GM21717 (cell line): ENCODE data around the gene USP44.
A peak's percentile ranks its signal among the peaks of the same experiment; 100 is the strongest.
"Not testable (repeated sequence)": the region's sequence is repeated elsewhere in the genome, so short reads cannot be mapped to it uniquely, and the experiment has no call there.

ENCODE experiments used
- ATAC-seq: cut with Tn5 transposase; IDR thresholded peaks from one replicate; pipeline ENCODE4 v1.9.1; 2021; ENCODE audit warnings: mild to moderate bottlenecking, moderate library complexity; ENCODE audit not compliant: unreplicated experiment

Gene USP44

GRCh38 chr12:95551305-95551704, at the start of gene USP44:
TSS of gene USP44 (minus strand) at chr12:95551476. CDS start at chr12:95534256, 17,220 bp downstream.
- ATAC-seq = no peak

GRCh38 chr12:95600567-95600966, 49.3 kb upstream of the USP44 start:
- ATAC-seq = no peak

GRCh38 chr12:95599880-95600279, 48.6 kb upstream of the USP44 start:
- ATAC-seq = no peak

- no peak for ATAC-seq
These were observed 42.9 kb upstream of the USP44 start for GRCh38 chr12:95594136-95594535.

GRCh38 chr12:95593266-95593871, 42.1 kb upstream of the USP44 start:
- ATAC-seq = no peak

GRCh38 chr12:95591731-95592130, 40.5 kb upstream of the USP44 start:
- ATAC-seq = no peak

- no peak for ATAC-seq
These were observed 39.5 kb upstream of the USP44 start for GRCh38 chr12:95590775-95591174.

- no peak for ATAC-seq
These were observed 32.7 kb upstream of the USP44 start for GRCh38 chr12:95583933-95584332.

- ATAC-seq = no peak
These were observed 31.2 kb upstream of the USP44 start for GRCh38 chr12:95582230-95583058.

- no peak for ATAC-seq
These were observed 26.5 kb upstream of the USP44 start for GRCh38 chr12:95577820-95578219.

- ATAC-seq = no peak
These were observed 23.6 kb upstream of the USP44 start for GRCh38 chr12:95574799-95575452.

- peak; percentile 46 for ATAC-seq
These were observed 22.8 kb upstream of the USP44 start for GRCh38 chr12:95573951-95574576.

GRCh38 chr12:95571369-95571768, 20.1 kb upstream of the USP44 start:
- ATAC-seq = no peak

- not testable (repeated sequence) for ATAC-seq
These were observed 16.8 kb upstream of the USP44 start for GRCh38 chr12:95568045-95568444.

- ATAC-seq = no peak
These were observed 6.3 kb upstream of the USP44 start for GRCh38 chr12:95557625-95558024.

GRCh38 chr12:95554532-95555071, 3.3 kb upstream of the USP44 start:
- ATAC-seq = no peak

- no peak for ATAC-seq
These were observed 2.1 kb upstream of the USP44 start for GRCh38 chr12:95553197-95553943.

GRCh38 chr12:95551913-95552516, 739 bp upstream of the USP44 start:
- ATAC-seq = no peak

GRCh38 chr12:95549392-95550084, 1.7 kb downstream of the USP44 start:
- no peak for ATAC-seq
